PFSK-1 (cell line): Measurements from ENCODE around the gene ADGRG3.
A peak's percentile ranks its signal among the peaks of the same experiment; 100 is the strongest.

Experiments
- POLR2AphosphoS5 ChIP-seq: IDR thresholded peaks from 2 replicates; pipeline ENCODE4 v1.6.1; 2012; ENCODE audit warnings: low read depth, mild to moderate bottlenecking, control low read depth, low read length, moderate library complexity
- TAF1 ChIP-seq: IDR thresholded peaks from 2 replicates; pipeline ENCODE4 v1.6.1; 2012; ENCODE audit warnings: low read length, control low read depth, borderline replicate concordance; ENCODE audit not compliant: insufficient read depth

GRCh38 chr16:57734925-57735754 is 67.0 kb downstream of the ADGRG3 start:
- TF ChIP-seq POLR2AphosphoS5 (peak; percentile 74; the same call in 1 of the 2 replicates), TAF1 (peak; percentile 30; the same call in 1 of the 2 replicates)
